GM12878 (cell line): ENCODE measurements around the gene INHA. TPM values are rescaled to one million over a fixed set of nuclear protein-coding genes. Genes with fewer than 3 reads are reported as not detected.

Experiments used
- BCL3 ChIP-seq: IDR thresholded peaks from 2 replicates; pipeline ENCODE4 v1.6.1; 2011; ENCODE audit warnings: borderline replicate concordance, low read depth, mild to moderate bottlenecking, moderate library complexity, low read length; ENCODE audit not compliant: insufficient read depth, poor library complexity, severe bottlenecking
- CBX3 ChIP-seq: fragments of 200-600 bp; sonication (generic); IDR thresholded peaks from 2 replicates; pipeline ENCODE4 v1.6.1; 2016; ENCODE audit warnings: low read depth, borderline replicate concordance
- CEBPZ ChIP-seq: fragments of 150-350 bp; IDR thresholded peaks from 2 replicates; pipeline ENCODE4 v1.6.1; 2016; ENCODE audit warnings: low read depth, low read length
- CREB1 ChIP-seq: IDR thresholded peaks from 2 replicates; pipeline ENCODE4 v1.6.1; 2012; ENCODE audit warnings: low read depth, mild to moderate bottlenecking, inconsistent platforms
- CUX1 ChIP-seq: IDR thresholded peaks from 2 replicates; pipeline ENCODE4 v1.6.1; 2012; ENCODE audit warnings: improper control_type of control experiment, low read depth, low read length; ENCODE audit not compliant: insufficient replicate concordance
- ELK1 ChIP-seq: IDR thresholded peaks from 2 replicates; pipeline ENCODE4 v1.6.1; 2012; ENCODE audit warnings: low read depth, low read length, improper control_type of control experiment
- EZH2 ChIP-seq: IDR thresholded peaks from 2 replicates; pipeline ENCODE4 v1.6.1; 2012; ENCODE audit warnings: low read depth, mild to moderate bottlenecking, control low read depth, inconsistent platforms, low read length, borderline replicate concordance; ENCODE audit not compliant: control insufficient read depth
- IKZF2 ChIP-seq, 2 experiments: fragments of 450-650 bp; IDR thresholded peaks; 2 replicates each; pipeline ENCODE4 v1.6.1; 2017; ENCODE audit warnings: mild to moderate bottlenecking in 2 of 2, moderate library complexity in 2 of 2
- JUNB ChIP-seq: IDR thresholded peaks from 2 replicates; pipeline ENCODE4 v1.6.1; 2016; ENCODE audit warnings: antibody characterized with exemption, mild to moderate bottlenecking
- KDM1A ChIP-seq: fragments of 200-600 bp; sonication (generic); IDR thresholded peaks from 2 replicates; pipeline ENCODE4 v1.6.1; 2016; ENCODE audit warnings: borderline replicate concordance
- MYC ChIP-seq: IDR thresholded peaks from 2 replicates; pipeline ENCODE4 v1.6.1; 2011; ENCODE audit warnings: mild to moderate bottlenecking, low read length, moderate library complexity, inconsistent platforms; ENCODE audit not compliant: insufficient read depth, insufficient replicate concordance, insufficient read length, severe bottlenecking
- PML ChIP-seq: IDR thresholded peaks from 2 replicates; pipeline ENCODE4 v1.6.1; 2012; ENCODE audit warnings: low read length, inconsistent platforms
- POLR2A ChIP-seq: IDR thresholded peaks from 2 replicates; pipeline ENCODE4 v1.6.1; 2011; ENCODE audit warnings: low read depth, mild to moderate bottlenecking, low read length
- RAD51 ChIP-seq: fragments of 450-650 bp; IDR thresholded peaks from 2 replicates; pipeline ENCODE4 v1.6.1; 2016; ENCODE audit warnings: moderate library complexity, mild to moderate bottlenecking, inconsistent platforms
- RFX5 ChIP-seq: IDR thresholded peaks from 2 replicates; pipeline ENCODE4 v1.6.1; 2011; ENCODE audit warnings: low read depth, low read length, improper control_type of control experiment
- SRF ChIP-seq, 2 experiments: IDR thresholded peaks; 2 replicates each; pipeline ENCODE4 v1.6.1; 2011; ENCODE audit warnings: low read depth in 2 of 2, low read length in 2 of 2, mild to moderate bottlenecking in 1 of 2, moderate library complexity in 1 of 2
- STAT3 ChIP-seq: IDR thresholded peaks from 2 replicates; pipeline ENCODE4 v1.6.1; 2011; ENCODE audit warnings: low read depth, low read length, improper control_type of control experiment
- TAF1 ChIP-seq: IDR thresholded peaks from 2 replicates; pipeline ENCODE4 v1.6.1; 2011; ENCODE audit warnings: mild to moderate bottlenecking, low read depth, low read length, borderline replicate concordance
- TCF3 ChIP-seq: IDR thresholded peaks from 2 replicates; pipeline ENCODE4 v1.6.1; 2012; ENCODE audit warnings: low read depth, mild to moderate bottlenecking, low read length, borderline replicate concordance; ENCODE audit not compliant: insufficient read depth
- polyA plus RNA-seq, 11 experiments: library from polyadenylated mRNA; depleted of rRNA in 4 of 11; unstranded in 6 of 11; stranded (reverse) in 5 of 11; fragments of >200 nt; fragmentation: Nextera tagmentation in 4 of 11; fragmentation: Illumina TruSeq in 1 of 11; extraction: Ambion mirVana in 4 of 11; extraction: Trizol in 1 of 11; gene quantifications; 1 replicate in 1 of 11; 2 replicates in 10 of 11; pipeline versions ENCODE4 v1.2.1 to v1.2.3, GENCODE V29; 2011 to 2016; ENCODE audit warnings: inconsistent platforms in 2 of 11, missing spikeins in 2 of 11, low read depth in 1 of 11
- total RNA-seq, 4 experiments: library from RNA; depleted of rRNA in 3 of 4; stranded (reverse); fragments of >200 nt in 3 of 4; fragmentation: Illumina TruSeq in 1 of 4; extraction: Trizol in 1 of 4; gene quantifications; 2 replicates each; pipeline versions ENCODE4 v1.2.1 to v1.2.3, GENCODE V29; 2013 to 2021

The INHA gene
- total and polyA plus RNA-seq, 10 of the 15 experiments (the other 5 are each of a cell fraction or from before 2014, with no cell fraction given), result not detected

GRCh38 chr2:219597552-219598307 is 25.6 kb downstream of the INHA start, which contains the start of gene STK11IP (continued):
- TF ChIP-seq KDM1A (no peak), TCF3 (no peak), SRF (IDR thresholded peaks at IDR 0.05; ENCODE audit: low read depth in 2 of 2, low read length in 2 of 2) (no peak), ELK1 (peak; percentile 68), CEBPZ (no peak; the same call in 1 of the 2 replicates), EZH2 (no peak), MYC (no peak), POLR2A (peak; percentile 97), PML (peak; percentile 71), RFX5 (no peak), JUNB (no peak), BCL3 (no peak), RAD51 (no peak), IKZF2 (IDR thresholded peaks at IDR 0.05) (peak in 1 of 2 experiments; percentile 32; a peak in 2 of 4 replicates), CREB1 (peak; percentile 92), CUX1 (no peak), STAT3 (no peak), TAF1 (peak; percentile 72; the same call in 1 of the 2 replicates), CBX3 (no peak)
